ENCODE results near the gene ZNG1F.
"Not testable (repeated sequence)": the region's sequence is repeated elsewhere in the genome, so short reads cannot be mapped to it uniquely, and the experiment has no call there.

ZNG1F gene

DNA sequence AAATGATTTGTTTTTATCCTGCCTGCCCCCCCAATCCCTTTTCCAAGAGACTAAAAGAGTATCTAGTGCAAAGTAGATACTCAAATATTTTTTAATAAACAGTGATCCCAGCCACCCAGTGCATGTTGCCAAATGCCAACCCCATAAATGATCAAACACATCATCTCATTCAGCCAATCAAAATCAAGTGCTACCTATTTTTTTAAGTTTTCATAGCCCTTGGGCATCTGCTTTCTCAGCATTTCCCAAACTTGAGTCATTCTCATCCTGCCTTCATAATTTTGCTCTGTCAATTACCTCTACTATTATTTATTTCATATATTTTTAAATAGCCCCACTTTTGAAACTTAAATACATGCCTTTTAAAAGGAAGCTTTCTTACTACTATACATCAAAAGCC, 98.2 kb downstream of the ZNG1F start:
- DNase-seq (ENCODE audit: low read depth); H3K4me3 ChIP-seq (ENCODE audit: low read length): not testable (repeated sequence)

GRCh38 chr9:41090386-41090785, 98.7 kb downstream of the ZNG1F start:
- DNase-seq (ENCODE audit: low read depth): peak; percentile 35
- H3K4me3 ChIP-seq (ENCODE audit: low read length): not testable (repeated sequence)

DNA sequence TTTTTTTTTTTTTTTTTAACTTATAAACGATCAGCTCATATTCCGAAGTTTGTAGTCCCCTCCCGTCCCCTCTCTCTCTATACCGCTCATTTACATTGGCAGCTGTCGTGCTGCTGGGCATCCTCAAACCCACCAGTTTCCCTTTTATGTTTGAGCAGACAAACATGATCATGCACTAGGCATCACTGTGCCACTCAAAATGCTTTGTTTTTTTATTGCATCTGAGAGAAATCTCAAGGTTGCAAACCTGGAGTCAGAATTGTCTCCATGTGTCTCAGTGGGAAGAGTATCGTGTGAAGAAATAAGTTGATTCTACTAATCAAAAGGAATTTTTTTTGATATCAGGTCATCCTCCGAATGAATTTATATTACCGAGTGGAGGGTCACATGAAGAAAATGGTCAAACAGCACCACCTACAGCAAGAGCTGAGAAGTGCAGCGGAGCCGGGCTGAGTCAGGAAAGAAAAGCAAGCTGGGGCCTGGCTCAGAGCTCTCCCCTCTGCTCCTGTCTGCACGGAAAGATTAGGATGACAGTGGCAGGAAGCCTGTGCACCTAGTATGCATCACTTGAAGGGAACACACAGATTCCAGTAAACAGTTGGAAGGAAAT, 100.6 kb downstream of the ZNG1F start:
- not testable (repeated sequence) for H3K4me3 ChIP-seq (ENCODE audit: low read length); DNase-seq (ENCODE audit: low read depth)

DNA sequence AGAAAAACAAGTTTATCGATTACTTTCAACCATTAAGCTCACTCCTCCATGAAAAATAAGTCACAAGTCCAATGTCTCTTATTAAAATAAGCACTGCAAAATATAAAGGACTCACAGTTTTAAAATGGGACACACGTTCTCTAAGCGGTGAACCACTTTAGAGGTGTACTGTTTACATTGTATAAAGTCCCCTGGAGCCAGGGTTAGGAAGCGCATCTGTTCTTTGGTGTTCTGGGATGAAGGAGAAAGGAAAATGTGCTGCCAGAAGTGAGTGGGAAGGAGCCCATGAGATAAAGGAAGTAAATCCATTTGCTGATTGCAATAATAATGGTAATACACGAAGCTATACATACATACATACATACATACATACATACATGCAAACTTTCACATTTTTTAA, 101.2 kb downstream of the ZNG1F start:
- H3K4me3 ChIP-seq (ENCODE audit: low read length); DNase-seq (ENCODE audit: low read depth): not testable (repeated sequence)

DNA sequence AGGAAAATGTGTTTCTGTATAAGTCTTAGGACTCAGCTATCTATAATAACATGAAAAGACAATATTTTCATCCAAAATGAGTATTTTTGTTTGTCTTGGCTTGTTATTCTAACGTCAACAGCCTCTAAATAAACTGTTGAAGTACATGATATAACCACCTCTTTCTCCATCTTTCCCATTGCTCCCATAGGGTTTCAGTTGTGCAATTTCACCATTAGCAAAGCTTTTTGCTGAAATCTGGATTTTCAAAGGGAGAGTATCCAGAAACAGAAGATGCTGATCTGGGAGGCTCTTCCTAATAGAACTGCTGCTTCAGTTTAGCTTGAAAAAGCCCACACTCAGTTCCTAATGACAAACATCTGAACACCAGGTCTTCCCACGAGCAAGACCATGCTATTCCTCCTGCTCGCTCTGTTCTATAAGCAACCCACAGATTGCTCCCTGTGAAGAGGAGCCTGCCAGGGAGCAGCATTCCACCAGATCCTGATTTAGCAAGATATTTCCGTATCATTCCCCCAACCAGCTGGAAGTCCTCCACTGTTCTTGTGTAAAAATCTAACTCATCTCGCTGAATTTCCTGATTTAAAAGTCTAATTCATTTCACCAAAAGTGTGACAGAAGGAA, 101.8 kb downstream of the ZNG1F start:
- H3K4me3 ChIP-seq (ENCODE audit: low read length); DNase-seq (ENCODE audit: low read depth): not testable (repeated sequence)

GRCh38 chr9:41086685-41087084, 102.4 kb downstream of the ZNG1F start:
- DNase-seq (ENCODE audit: low read depth); H3K4me3 ChIP-seq (ENCODE audit: low read length): not testable (repeated sequence)

- not testable (repeated sequence) for DNase-seq (ENCODE audit: low read depth); H3K4me3 ChIP-seq (ENCODE audit: low read length)
Measured at GRCh38 chr9:41086215-41086614, 102.9 kb downstream of the ZNG1F start.

- not testable (repeated sequence) for H3K4me3 ChIP-seq (ENCODE audit: low read length); DNase-seq (ENCODE audit: low read depth)
Measured at GRCh38 chr9:41082358-41082757, 106.8 kb downstream of the ZNG1F start.

Measured in epithelial cell of esophagus (primary cell).